Measurements from ENCODE around the gene NPFF.
A peak's percentile ranks its signal among the peaks of the same experiment; 100 is the strongest.

The NPFF gene

GRCh38 chr12:53513712-53514410, 6.6 kb upstream of the NPFF start:
- DNase-seq (ENCODE audit: low spot score), result no peak

GRCh38 chr12:53510181-53510812, 3.0 kb upstream of the NPFF start:
- no peak for DNase-seq (ENCODE audit: low spot score)

GRCh38 chr12:53508534-53509170, 1.4 kb upstream of the NPFF start:
- DNase-seq (ENCODE audit: low spot score), result peak; percentile 80

- no peak for DNase-seq (ENCODE audit: low spot score)
Observed at GRCh38 chr12:53507603-53507885, 260 bp upstream of the NPFF start.

GRCh38 chr12:53506450-53506785, 866 bp downstream of the NPFF start:
- no peak for DNase-seq (ENCODE audit: low spot score)

- DNase-seq (ENCODE audit: low spot score), result no peak
Observed at GRCh38 chr12:53505555-53506449, 1.5 kb downstream of the NPFF start.

- DNase-seq (ENCODE audit: low spot score), result no peak
Observed at GRCh38 chr12:53505086-53505485, 2.2 kb downstream of the NPFF start.

GRCh38 chr12:53504004-53504920, 3.0 kb downstream of the NPFF start:
- DNase-seq (ENCODE audit: low spot score), result no peak

- no peak for DNase-seq (ENCODE audit: low spot score)
Observed at GRCh38 chr12:53502983-53503728, 4.1 kb downstream of the NPFF start.

- DNase-seq (ENCODE audit: low spot score), result no peak
Observed at GRCh38 chr12:53502331-53502730, 5.0 kb downstream of the NPFF start.

GRCh38 chr12:53501615-53502181, 5.6 kb downstream of the NPFF start:
- DNase-seq (ENCODE audit: low spot score), result no peak

GRCh38 chr12:53500776-53501614, 6.3 kb downstream of the NPFF start, which contains the start of gene TARBP2:
TARBP2 (plus strand) TSS chr12:53501283; CDS start chr12:53501409, 126 bp downstream.
- peak; percentile 100 for DNase-seq (ENCODE audit: low spot score)

- DNase-seq (ENCODE audit: low spot score), result peak; percentile 58
Observed at GRCh38 chr12:53500142-53500775, 7.0 kb downstream of the NPFF start.

- peak; percentile 71 for DNase-seq (ENCODE audit: low spot score)
Observed at GRCh38 chr12:53499266-53500141, 7.8 kb downstream of the NPFF start, which contains the start of gene MAP3K12. MAP3K12 (minus strand) TSS chr12:53499458; CDS start chr12:53487391, 12,067 bp downstream.

GRCh38 chr12:53498235-53498630, 9.1 kb downstream of the NPFF start:
- DNase-seq (ENCODE audit: low spot score), result no peak

- DNase-seq (ENCODE audit: low spot score), result no peak
Observed at GRCh38 chr12:53497461-53497860, 9.8 kb downstream of the NPFF start.

- no peak for DNase-seq (ENCODE audit: low spot score)
Observed at GRCh38 chr12:53496752-53497032, 10.6 kb downstream of the NPFF start.
